ENCODE results near the gene EPHA3. TPM values are rescaled to one million over a fixed set of nuclear protein-coding genes. Genes with fewer than 3 reads are reported as not detected.

The EPHA3 gene
- total and polyA plus RNA-seq, 2 of the 4 experiments (the other 2 are of a cell fraction) = 0.10 to 0.18 TPM

DNA sequence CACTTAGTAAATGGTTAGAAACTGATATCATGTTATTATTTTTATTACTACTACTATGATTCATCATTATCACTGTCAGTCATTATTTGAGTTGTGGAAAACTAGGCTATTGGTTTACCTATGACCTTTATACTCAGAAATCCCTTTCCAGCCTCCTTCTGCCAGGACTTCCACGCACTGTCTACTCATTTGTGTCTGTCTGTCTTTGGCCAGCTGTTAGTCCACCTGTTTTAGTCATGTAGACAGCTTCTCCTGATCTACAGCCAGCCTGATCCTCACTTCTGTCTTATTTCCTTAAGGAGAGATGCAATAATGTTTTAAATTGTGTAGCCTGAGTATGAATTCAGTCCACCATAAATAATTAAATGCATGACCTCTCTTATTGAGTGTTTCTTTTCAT lies 162.8 kb downstream of the EPHA3 start:
- H3K4me2 ChIP-seq (ENCODE audit: low read depth, low read length) = no peak overlapping the region
- BruUV-seq (replicated peaks) = no TSS peak

More for the DNA sequence above, 162.8 kb downstream of the EPHA3 start:
- Histone ChIP-seq H2AFZ (replicated peaks; ENCODE audit: low read length, poor library complexity) (no peak overlapping the region), H3K18ac (ENCODE audit: low read depth, low read length) (no peak overlapping the region), H3K56ac (ENCODE audit: extremely low read depth, insufficient read depth, low read length) (no peak overlapping the region), H3K79me1 (ENCODE audit: low read depth in 1 of 2, low read length in 2 of 2) (no peaks in the 10 kb centered on the region), H3K4ac (ENCODE audit: low read depth, low read length) (no peak overlapping the region), H3K4me1 (ENCODE audit: control insufficient read depth, insufficient read depth, low read length) (no peaks in the 10 kb centered on the region), H4K91ac (ENCODE audit: insufficient read depth, low read depth, low read length) (no peak overlapping the region), H2BK5ac (ENCODE audit: low read depth, low read length, poor library complexity, severe bottlenecking) (no peak overlapping the region), H3K36me3 (ENCODE audit: control insufficient read depth, insufficient read depth, low read length) (no peaks in the 10 kb centered on the region), H3K9me1 (ENCODE audit: insufficient read depth, low read length) (no peaks in the 10 kb centered on the region), H3K14ac (replicated peaks; ENCODE audit: low read depth, low read length) (no peak overlapping the region), H2AK9ac (replicated peaks; ENCODE audit: low read depth, low read length, poor library complexity) (no peak overlapping the region), H3K9ac (ENCODE audit: low read depth, low read length) (no peak overlapping the region), H4K5ac (ENCODE audit: low read depth, low read length) (no peak overlapping the region), H2AK5ac (ENCODE audit: low read depth, low read length) (no peak overlapping the region), H2BK20ac (ENCODE audit: low read depth, low read length) (no peak overlapping the region), H3K27ac (ENCODE audit: insufficient read depth, low read length) (no peak overlapping the region), H3K4me3 (ENCODE audit: insufficient read depth, low read depth, low read length) (no peak overlapping the region), H3K9me3 (ENCODE audit: control insufficient read depth, insufficient read depth, low read length) (no peaks in the 10 kb centered on the region), H4K20me1 (ENCODE audit: insufficient read depth, low read length) (no peaks in the 10 kb centered on the region), H3K27me3 (ENCODE audit: control insufficient read depth, insufficient read depth, low read length) (no peaks in the 10 kb centered on the region), H3K23ac (ENCODE audit: low read depth, low read length) (no peak overlapping the region), H2BK15ac (ENCODE audit: low read depth, low read length) (no peak overlapping the region), H2BK120ac (ENCODE audit: low read depth, low read length) (no peak overlapping the region), H4K8ac (ENCODE audit: low read depth in 2 of 2, low read length in 2 of 2) (no peak overlapping the region)
- no CpG with 5 or more reads among the region's 1 CpG for WGBS, 2 experiments (ENCODE audit: extremely low coverage in 2 of 2, insufficient read length in 1 of 2)
- TF ChIP-seq, protein P1, sequence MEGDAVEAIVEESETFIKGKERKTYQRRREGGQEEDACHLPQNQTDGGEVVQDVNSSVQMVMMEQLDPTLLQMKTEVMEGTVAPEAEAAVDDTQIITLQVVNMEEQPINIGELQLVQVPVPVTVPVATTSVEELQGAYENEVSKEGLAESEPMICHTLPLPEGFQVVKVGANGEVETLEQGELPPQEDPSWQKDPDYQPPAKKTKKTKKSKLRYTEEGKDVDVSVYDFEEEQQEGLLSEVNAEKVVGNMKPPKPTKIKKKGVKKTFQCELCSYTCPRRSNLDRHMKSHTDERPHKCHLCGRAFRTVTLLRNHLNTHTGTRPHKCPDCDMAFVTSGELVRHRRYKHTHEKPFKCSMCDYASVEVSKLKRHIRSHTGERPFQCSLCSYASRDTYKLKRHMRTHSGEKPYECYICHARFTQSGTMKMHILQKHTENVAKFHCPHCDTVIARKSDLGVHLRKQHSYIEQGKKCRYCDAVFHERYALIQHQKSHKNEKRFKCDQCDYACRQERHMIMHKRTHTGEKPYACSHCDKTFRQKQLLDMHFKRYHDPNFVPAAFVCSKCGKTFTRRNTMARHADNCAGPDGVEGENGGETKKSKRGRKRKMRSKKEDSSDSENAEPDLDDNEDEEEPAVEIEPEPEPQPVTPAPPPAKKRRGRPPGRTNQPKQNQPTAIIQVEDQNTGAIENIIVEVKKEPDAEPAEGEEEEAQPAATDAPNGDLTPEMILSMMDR (conservative IDR thresholded peaks at IDR 0.05; ENCODE audit: low read depth, low read length) = no peak
- TF ChIP-seq, protein P2, sequence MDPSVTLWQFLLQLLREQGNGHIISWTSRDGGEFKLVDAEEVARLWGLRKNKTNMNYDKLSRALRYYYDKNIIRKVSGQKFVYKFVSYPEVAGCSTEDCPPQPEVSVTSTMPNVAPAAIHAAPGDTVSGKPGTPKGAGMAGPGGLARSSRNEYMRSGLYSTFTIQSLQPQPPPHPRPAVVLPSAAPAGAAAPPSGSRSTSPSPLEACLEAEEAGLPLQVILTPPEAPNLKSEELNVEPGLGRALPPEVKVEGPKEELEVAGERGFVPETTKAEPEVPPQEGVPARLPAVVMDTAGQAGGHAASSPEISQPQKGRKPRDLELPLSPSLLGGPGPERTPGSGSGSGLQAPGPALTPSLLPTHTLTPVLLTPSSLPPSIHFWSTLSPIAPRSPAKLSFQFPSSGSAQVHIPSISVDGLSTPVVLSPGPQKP (IDR thresholded peaks at IDR 0.05; ENCODE audit: borderline replicate concordance, low read depth, low read length) = no peak
- no peak for TF ChIP-seq RFX5 (IDR thresholded peaks at IDR 0.05; ENCODE audit: low read depth, low read length)
- dilution Hi-C loops (cut with HindIII; ENCODE audit: low sequenced_read_pairs, unreplicated experiment) = no loop called here
- no peak for ATAC-seq (ENCODE audit: low read depth)
- CTCF ChIA-PET = no interaction called here
- in situ Hi-C loops (cut with MboI; ENCODE audit: low sequenced_read_pairs) = no loop called here
- intact Hi-C loops (cut with micrococcal nuclease) = no loop called here
- POLR2A ChIA-PET (ENCODE audit: unreplicated experiment) = no interaction called here
- no peak for DNase-seq
